GM04504 (cell line): Measurements from ENCODE around the gene MFGE8.
"Not testable (repeated sequence)": the region's sequence is repeated elsewhere in the genome, so short reads cannot be mapped to it uniquely, and the experiment has no call there.

Experiments used
- DNase-seq: peaks from one replicate; pipeline ENCODE4 v3.0.0-alpha.2; 2012; ENCODE audit warnings: low read depth

Gene MFGE8, protein sequence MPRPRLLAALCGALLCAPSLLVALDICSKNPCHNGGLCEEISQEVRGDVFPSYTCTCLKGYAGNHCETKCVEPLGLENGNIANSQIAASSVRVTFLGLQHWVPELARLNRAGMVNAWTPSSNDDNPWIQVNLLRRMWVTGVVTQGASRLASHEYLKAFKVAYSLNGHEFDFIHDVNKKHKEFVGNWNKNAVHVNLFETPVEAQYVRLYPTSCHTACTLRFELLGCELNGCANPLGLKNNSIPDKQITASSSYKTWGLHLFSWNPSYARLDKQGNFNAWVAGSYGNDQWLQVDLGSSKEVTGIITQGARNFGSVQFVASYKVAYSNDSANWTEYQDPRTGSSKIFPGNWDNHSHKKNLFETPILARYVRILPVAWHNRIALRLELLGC

DNA sequence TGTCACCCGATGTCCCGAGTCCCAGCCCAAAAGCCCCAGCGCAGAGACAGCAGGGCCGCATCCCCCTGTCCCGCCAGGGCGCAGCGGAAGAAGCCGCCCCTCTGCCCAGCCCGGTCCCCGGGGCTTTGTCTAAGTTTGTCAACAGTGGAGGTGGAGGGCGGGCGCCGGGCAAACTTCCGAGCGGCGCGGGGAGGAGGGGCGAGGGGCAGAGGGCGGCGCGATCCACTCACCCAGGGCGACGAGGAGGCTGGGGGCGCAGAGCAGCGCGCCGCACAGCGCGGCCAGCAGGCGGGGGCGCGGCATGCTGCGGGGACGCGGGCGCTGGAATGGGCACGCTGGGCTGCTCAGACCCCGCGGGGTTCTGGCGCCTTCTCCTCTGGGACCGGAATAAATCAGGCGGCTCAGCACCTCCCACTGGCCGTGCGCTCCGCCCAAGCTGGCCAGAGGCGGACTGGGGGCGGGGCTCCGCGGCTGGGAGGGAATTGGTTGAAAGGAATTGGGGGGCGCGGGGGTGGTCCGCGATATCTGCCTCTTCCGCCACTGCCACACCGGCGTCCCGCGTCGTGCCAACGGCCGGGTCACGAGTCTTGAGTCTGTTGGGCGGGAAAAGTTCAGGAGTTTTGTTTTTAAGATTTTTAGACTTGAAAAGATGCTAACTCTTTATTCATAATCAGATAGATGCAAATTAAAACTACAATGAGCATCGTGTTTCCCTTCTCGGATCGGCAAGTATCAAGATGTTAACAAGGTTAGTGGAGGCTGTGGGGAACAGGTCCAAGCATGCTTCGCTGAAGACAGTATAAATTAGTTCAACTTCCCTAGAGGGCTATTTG lies at the start of gene MFGE8:
Gene MFGE8 (minus strand): TSS at position 363 of the 833 bp plus-strand sequence. CDS start 60 bp downstream, at position 303.
- DNase-seq: peak; percentile 50

DNA sequence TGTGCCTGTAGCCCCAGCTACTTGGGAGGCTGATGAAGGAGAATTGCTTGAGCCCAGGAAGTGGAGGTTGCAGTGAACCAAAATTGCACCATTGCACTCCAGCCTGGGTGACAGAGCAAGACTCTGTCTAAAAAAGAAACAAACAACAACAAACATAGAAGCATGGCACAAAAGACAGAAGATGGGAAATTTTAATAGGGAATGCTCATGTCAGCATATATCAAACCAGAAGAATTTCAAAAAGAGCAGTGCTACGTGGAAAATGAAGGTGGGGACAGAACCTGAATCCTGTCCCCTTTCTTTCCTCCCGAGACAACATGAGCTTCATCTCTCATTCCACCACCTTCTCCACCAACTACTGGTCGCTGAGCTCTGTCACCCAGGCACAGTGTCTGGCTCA lies 46.3 kb upstream of the MFGE8 start:
- DNase-seq: no peak

DNA sequence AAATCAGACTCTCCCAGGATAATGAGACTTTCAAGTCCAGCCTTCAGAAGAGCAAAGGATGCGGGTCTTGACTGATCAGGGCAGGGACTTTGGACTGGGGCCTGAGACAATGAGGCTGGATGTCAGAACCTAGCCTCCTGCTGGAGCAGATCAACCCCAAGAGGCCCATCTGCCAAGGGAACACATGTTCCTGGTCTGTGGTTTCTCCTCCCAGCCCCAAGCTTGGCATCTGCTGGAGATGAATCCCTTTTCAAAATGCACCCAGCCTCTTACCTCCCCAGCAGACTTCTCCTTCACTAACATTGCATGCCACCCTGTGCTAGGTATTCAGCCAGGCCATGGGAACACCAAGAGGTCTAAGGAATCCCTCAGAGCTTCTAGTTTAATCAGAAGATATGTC lies 43.7 kb upstream of the MFGE8 start:
- DNase-seq: no peak

DNA sequence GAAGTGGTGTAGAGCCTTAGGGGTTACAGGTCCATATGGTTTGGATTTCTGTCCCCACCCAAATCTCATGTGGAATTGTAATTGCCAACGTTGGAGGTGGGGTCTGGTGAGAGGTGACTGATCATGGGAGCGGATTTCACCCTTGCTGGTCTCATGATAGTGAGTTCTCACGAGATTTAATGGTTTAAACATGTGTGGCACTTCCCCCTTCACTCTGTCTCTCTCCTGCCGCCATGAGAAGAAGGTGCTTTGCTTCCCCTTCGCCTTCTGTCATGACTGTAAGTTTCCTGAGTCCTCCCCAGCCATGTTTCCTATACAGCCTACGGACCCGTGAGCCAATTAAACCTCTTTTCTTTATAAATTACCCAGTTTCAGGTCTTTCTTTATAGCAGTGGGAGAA lies 43.1 kb upstream of the MFGE8 start:
- DNase-seq: no peak

DNA sequence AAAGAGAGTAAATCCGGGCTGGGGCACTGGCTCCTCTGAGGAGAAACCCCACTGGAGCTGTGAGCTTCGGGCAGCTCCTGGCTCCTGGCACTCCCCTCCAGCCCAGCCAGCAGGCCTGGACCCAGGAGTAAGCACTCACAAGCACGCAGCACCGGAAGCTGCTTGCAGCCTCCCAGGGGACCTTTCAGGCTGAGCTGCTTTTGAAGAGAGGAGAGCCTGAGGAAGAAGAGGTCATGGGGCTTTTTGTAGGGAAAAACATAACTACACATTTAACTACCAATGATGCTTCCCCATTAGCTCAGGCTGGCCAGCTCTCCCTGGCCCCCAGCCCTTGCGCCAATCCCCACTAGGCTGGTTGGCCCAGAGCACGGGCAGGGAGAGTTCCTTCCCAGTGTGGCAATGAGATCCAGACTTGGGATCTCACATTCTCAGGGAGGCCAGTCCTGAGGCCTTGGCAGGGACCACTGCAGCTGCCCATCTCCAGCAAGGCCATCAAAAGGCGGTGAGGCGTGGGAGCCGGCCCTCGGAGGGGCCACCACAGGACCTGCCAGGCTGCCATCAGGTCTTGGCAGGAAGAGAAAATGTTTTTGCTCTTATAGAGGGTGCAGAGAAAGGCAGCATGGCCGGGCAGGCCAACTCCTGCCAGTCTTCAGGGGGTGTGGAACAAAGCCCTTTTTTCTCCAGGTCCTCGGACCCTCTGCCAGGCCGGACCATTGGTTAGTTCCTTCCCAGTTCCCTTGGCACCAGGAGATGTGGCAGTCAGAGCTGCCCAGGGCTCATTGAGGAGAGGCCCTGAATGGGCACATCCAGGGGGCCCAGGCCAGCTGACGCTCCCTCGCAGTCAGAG lies 41.5 kb upstream of the MFGE8 start:
- peak; percentile 5 for DNase-seq

DNA sequence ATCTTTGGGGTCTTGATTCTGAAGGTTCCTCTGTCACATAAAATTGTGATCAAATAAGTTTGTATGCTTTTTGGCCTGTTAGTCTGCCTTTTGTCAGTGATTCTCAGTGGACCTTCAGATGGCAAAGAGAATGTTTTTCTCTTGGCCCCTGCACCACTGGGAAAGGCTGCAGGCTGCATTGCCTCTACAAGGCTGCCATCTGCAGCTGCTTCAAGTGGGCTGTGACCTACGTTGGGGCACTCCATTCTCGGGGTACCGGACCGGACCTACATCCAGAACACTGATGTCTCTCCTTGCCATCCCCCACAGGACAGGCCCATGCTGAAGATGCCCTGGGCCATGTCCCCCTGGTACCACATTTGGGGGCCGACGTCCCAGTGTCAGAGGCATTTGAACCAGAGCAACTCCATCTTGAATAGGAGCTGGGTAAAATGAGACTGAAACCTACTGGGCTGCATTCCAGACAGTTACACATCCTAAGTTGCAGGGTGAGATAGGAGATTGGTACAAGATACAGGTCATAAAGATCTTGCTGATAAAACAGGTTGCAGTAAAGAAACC lies 37.5 kb upstream of the MFGE8 start:
- DNase-seq: no peak

DNA sequence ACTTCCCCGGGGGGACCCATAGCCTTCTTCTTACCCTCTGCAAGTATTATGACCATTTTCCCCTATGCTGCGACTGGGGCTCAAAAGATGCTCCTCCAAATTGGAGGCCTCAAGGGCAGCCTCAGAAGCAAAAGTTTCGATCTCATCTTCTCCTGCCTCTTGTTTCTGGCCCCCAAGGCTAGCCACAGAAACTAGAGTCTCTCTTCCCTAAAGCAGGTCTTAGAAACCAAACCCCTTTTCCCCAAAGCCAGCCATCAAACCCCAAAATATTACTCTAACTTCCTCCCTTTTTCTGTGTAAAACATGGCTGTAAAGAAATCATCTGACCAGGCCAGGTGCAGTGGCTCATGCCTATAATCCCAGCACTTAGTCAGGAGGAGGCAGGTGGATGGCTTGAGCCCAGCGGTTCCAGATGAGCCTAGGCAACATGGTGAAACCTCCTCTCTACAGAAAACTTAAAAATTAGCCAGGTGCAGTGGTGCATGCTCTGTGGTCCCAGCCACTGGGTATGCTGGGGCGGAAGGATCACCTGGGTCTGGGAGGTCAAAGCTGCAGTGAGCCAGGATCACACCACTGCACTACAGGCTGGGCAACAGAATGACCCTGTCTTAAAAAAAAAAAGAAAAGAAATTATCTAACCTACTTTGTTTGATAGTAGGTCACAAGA lies 36.7 kb upstream of the MFGE8 start:
- DNase-seq: no peak

DNA sequence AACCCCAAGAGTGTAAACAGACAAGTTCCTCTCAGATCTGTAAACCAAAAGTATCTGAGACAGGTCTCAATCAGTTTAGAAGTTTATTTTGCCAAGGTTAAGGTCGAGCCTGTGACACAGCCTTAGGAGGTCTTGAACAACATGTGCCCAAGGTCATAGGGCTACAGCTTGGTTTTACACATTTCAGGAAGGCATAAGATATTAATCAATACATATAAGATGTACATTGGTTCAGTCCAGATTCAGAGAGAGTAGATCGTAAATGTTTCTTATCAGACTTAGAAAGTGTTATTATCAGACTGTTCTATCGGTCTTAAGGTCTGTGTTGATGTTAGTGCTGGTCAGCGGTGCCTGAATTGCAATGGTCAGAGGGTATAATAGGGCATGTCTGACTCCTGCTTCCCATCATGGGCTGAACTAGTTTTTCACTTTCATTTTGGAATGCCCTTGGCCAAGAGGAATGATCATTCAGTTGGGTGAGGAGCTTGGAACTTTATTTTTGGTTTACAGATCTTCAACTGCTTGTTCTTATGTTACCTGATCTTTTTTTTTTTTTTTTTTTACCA lies 27.0 kb upstream of the MFGE8 start:
- no peak for DNase-seq

DNA sequence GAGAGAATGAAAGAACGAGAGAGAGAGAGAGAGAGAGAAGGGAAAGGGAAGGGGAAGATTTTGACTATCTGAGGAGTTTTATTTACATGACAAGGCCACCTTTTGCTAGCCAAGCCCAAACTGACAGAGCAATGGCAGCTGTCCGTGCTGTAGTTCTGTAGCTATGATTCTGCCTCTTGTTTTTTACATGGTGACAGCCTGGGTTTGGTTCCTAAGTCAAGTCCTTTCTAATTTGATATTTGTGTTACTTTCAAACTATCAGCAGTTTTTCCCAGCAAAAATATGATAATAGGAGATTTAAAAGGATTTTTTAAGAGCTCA lies 26.3 kb upstream of the MFGE8 start:
- DNase-seq: no peak

DNA sequence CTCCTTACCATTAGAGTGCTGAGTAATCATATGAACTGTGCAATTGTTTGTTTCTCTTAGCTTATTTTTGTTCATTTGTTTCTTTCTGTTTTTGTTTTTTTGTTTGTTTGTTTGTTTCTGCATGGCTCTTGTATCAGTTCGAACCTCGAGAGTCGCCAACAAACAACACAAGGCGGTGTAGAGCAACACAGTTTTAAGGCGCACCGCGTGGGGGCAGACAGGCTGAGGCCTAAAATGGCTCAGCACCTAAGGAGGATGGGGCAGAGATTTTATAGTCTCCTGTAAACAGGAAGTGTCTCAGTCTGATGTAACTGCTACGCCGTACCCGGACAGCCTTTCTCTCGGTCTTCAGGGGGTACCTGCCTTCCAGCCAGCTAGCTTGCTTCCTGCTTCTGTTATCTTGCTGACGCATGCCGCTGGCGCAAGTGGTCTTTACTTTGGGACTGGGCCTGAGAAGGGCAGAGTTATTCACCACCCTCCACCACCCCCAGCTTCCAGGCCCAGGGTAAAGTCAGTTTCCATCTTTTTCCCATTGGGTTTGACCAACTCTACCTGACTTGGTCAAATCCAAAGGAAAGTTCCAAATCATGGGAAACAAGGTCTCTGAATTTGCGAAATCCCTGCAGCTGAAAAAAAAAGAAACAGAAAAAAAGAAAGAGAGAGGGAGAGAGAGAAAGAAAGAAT lies 25.8 kb upstream of the MFGE8 start:
- DNase-seq: no peak

DNA sequence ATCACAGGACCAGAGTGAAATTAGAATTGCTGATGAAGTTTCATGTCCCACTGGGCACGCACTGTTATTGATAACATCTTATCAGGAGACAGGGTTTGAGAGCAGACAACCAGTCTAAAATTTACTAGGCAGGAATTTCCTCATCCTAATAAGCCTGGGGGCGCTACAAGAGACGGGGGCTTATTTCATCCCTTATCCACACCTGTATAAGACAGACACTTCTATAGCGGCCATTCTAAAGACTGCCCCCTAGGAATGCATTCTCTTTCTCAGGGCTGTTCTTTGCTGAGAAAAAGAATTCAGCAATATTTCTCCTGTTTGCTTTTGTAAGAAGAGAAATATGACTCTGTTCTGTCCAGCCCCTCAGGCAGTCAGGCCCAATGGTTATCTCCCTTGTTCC lies 21.3 kb upstream of the MFGE8 start:
- DNase-seq: not testable (repeated sequence)

DNA sequence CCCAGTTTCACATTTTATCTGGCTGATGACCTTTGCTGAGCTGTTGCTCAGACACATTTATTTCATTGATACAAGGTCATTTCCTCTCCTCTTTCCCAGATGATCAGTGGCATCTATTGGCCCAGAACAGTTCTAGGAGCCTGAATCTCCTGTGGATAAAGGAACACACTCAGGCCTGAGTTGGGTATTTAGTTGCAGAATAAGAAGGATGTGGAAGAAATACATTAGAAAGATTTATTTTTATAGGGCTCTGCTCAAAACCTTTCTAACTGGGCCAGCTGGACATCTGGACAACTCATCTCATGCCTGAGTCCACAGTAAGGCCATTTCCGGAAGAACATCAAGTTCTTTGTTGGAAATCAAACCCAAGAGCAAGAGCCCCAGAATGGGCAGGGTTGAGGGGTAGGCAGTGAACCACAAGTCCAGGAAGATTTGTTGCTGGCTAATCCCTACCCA lies 19.7 kb upstream of the MFGE8 start:
- DNase-seq: no peak

DNA sequence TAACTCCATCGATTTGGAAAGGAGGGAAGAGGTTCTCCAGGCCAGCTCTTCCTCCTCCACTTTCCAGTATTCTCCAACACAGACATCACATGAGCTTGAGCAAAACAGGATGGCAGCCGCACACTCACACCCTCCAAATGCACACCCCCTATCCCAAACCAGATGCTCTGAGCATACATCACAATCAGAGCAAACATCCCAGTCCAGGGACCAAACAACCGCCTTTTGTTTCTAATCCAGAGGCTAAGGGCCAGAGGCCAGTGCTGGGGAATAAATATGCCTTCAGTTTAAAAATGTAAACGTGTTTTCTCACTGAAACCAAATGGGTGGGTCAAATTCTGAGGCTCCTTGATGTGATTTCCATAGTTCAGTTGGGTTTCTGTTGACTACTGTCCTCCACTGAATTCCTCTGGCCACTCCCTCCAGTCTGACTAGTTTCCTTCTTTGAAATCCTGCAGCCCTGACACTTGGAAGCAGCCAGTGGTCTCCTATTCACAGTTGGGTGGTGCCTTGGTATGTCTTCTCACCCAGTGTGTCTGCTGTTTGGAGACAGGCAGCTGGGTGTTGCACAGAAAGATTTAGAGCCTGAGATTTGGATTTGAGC lies 19.2 kb upstream of the MFGE8 start:
- DNase-seq: no peak

DNA sequence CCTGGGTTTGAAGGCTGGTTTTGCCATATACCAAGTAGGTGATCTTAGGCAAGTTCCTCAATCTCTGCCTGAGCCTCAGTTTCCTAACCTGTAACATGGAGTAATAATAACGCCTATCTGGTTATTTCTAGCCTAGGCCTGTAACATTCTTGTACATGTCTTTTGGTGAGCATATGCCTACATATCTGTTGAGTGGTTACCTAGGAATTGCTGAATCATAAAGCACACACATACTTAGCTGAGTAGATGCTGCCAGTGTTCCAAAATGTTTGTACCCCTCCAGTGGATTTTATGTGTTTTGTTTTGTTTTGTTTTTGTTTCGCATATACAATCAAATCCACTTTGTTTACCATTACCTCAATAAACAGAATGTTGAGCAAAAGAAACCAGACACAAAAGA lies 17.4 kb upstream of the MFGE8 start:
- no peak for DNase-seq

DNA sequence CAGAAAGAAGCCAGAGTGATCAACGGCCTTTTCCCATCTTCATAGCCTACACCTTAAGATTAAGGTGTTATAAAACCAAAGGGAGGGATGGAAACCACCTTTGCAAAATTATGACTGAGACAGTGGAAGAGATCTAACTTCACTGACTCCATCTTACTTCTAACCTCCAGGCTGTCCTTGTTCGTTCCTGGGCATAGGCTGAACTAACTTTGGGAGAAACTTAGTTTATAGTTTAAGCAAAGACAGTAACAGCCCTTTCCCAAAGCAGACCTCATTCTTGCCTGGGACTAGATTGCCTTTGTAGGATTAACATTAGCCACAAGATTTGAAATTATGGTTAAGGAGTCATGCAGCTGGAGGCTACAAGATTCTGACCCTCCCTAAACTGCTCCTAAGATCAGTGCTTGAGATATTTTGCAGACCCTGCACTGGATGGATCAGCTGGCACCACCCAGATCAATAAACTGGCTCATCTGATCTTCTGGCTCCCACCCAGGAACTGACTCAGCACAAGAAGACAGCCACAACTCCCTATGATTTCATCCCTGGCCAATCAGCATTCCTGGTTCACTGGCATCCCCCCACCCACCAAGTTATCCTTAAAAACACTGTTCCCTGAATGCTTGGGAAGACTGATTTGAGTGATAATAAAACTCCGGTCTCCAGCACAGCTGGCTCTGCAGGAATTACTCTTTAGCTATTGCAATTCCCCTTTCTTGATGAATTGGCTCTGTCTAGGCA lies 16.3 kb upstream of the MFGE8 start:
- not testable (repeated sequence) for DNase-seq

DNA sequence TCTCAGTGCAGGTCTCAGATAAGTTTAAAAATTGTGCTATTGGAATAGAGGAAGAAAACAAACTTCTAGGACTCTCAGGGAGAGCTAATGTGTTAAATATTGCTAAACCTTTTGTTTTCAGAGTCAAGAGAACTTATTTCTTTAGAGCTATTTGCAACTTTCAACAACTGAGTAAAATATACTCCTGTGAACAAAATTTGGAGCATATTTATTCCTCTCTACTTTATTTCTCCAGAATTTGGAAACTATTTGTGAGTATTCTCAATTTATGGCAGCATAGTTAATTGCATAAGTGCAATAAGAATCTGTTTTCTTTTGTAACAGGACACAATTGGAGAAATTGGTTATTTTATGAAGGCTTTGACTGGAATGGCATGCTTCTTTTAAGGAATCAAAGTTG lies 15.0 kb upstream of the MFGE8 start:
- not testable (repeated sequence) for DNase-seq

DNA sequence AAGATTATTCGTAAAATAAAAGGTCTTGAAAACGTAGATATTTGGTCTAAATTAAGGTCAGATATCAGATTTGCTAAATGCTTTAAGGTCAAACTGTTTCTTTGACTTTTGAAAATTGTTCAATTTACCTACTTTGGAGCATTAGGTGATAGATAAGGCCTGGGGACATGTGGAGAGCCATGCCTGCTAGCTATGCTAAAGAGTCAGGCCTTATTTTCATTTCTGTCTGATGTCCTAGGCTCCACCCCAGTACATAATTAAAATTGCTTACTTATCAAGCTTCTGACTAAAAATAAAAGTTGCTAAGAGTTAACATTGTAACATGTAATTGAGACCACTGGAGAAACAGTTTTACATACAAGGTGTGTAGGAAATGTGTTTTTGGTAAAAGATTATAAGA lies 12.5 kb upstream of the MFGE8 start:
- not testable (repeated sequence) for DNase-seq

DNA sequence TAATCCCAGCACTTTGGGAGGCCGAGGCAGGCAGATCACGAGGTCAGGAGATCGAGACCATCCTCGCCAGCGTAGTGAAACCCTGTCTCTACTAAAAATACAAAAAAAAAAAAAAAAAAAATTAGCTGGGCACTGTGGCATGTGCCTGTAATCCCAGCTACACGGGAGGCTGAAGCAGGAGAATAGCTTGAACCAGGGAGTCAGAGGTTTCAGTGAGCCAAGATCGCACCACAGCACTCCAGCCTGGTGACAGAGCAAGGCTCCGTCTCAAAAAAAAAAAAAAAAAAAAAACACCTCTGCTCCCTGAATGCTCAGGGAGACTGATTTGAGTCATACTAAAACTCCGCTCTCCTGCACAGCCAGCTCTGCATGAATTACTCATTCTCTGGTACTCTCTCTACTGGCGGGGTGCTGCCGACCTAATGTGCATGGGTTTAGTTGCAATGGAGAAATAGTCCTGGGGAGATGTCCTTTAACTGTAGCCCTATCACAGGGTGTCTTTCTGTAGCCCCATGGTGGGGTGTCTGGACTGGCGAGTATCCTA lies 7.8 kb upstream of the MFGE8 start:
- peak; percentile 68 for DNase-seq
